Measurements from ENCODE around the gene ALDH1B1.

DNA sequence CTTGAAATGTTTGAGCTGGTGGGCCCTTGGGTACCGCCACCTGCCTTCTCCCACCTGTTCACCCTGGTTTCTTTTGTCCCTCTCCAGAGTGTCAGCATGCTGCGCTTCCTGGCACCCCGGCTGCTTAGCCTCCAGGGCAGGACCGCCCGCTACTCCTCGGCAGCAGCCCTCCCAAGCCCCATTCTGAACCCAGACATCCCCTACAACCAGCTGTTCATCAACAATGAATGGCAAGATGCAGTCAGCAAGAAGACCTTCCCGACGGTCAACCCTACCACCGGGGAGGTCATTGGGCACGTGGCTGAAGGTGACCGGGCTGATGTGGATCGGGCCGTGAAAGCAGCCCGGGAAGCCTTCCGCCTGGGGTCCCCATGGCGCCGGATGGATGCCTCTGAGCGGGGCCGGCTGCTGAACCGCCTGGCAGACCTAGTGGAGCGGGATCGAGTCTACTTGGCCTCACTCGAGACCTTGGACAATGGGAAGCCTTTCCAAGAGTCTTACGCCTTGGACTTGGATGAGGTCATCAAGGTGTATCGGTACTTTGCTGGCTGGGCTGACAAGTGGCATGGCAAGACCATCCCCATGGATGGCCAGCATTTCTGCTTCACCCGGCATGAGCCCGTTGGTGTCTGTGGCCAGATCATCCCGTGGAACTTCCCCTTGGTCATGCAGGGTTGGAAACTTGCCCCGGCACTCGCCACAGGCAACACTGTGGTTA lies 3.3 kb downstream of the ALDH1B1 start:
- TF ChIP-seq, protein P1, sequence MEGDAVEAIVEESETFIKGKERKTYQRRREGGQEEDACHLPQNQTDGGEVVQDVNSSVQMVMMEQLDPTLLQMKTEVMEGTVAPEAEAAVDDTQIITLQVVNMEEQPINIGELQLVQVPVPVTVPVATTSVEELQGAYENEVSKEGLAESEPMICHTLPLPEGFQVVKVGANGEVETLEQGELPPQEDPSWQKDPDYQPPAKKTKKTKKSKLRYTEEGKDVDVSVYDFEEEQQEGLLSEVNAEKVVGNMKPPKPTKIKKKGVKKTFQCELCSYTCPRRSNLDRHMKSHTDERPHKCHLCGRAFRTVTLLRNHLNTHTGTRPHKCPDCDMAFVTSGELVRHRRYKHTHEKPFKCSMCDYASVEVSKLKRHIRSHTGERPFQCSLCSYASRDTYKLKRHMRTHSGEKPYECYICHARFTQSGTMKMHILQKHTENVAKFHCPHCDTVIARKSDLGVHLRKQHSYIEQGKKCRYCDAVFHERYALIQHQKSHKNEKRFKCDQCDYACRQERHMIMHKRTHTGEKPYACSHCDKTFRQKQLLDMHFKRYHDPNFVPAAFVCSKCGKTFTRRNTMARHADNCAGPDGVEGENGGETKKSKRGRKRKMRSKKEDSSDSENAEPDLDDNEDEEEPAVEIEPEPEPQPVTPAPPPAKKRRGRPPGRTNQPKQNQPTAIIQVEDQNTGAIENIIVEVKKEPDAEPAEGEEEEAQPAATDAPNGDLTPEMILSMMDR (IDR thresholded peaks at IDR 0.05 in 2 of 3, conservative IDR thresholded peaks at IDR 0.05 in 1 of 3; ENCODE audit: insufficient read depth in 2 of 3, low read depth in 1 of 3, low read length in 3 of 3), result no peak
- TF ChIP-seq POLR2H (tag; IDR thresholded peaks at IDR 0.05; ENCODE audit: low read depth) (no peak), ZNF23 (CRISPR knock-in tag; IDR thresholded peaks at IDR 0.05) (no peak)
